Measurements from ENCODE around the gene MAGEA12.
"Not testable (repeated sequence)": the region's sequence is repeated elsewhere in the genome, so short reads cannot be mapped to it uniquely, and the experiment has no call there.

DNA sequence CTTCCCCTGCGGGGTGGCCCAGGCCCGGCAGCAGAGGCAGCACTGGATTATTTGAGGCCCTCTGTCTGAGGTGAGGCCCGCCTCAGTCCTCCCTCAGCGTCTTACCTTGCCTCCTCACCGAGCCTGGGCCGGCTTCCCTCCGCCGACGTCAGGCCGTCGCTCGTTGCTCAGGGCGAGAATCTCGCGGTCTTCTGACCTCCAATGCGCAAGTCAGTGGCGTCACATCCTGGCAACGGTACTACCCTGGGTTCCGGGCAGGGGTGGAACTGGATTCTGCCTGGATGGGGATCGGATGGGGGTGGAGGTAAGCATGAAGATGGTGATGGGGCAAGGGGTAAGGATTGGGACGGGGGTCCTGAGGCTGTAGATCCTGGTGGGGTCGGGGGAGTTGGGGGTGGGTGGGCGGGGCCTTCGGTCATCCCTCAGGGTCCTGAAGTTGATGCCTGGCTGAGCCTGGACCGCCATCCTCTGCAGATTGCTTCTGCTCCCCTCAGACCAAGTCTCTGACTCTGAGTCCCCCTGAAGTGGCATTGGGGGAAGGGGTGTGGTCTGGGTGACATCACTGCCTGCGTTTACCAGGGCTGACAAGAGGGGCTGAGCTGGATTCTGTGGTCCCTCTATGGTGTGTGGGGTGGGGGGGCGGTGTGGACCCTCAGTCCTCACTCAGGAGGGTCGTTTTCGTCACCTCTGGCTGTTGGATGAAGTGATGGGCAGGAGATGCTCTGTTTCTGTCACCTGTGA is 36.2 kb downstream of the MAGEA12 start, which contains the start of gene MAGEA6:
- not testable (repeated sequence) for TF ChIP-seq ZNF384 (IDR thresholded peaks at IDR 0.05); SUZ12 (IDR thresholded peaks at IDR 0.05); FOXM1 (IDR thresholded peaks at IDR 0.05; ENCODE audit: borderline replicate concordance); FOXK2 (IDR thresholded peaks at IDR 0.05); SP1 (IDR thresholded peaks at IDR 0.05); PKNOX1 (IDR thresholded peaks at IDR 0.05); BHLHE40 (IDR thresholded peaks at IDR 0.05; ENCODE audit: borderline replicate concordance); ARNT (IDR thresholded peaks at IDR 0.05); TARDBP (IDR thresholded peaks at IDR 0.05); ELF4 (IDR thresholded peaks at IDR 0.05); CTBP1 (IDR thresholded peaks at IDR 0.05; ENCODE audit: borderline replicate concordance); HDGF (IDR thresholded peaks at IDR 0.05; ENCODE audit: borderline replicate concordance)

All from HEK293T (cell line).